Measurements from ENCODE around the gene COL13A1.

Gene COL13A1

GRCh38 chr10:69825604-69826003 is 23.9 kb downstream of the COL13A1 start:
- no peak for DNase-seq

GRCh38 chr10:69826094-69826493 is 24.4 kb downstream of the COL13A1 start:
- no peak for DNase-seq

- DNase-seq: no peak
Observed at GRCh38 chr10:69826789-69827554, 25.3 kb downstream of the COL13A1 start.

GRCh38 chr10:69828144-69828870 is 26.6 kb downstream of the COL13A1 start:
- DNase-seq: peak; percentile 30

GRCh38 chr10:69829775-69830174 is 28.1 kb downstream of the COL13A1 start:
- DNase-seq: no peak

- DNase-seq: no peak
Observed at GRCh38 chr10:69831231-69831855, 29.6 kb downstream of the COL13A1 start.

GRCh38 chr10:69835233-69835632 is 33.5 kb downstream of the COL13A1 start:
- no peak for DNase-seq

- no peak for DNase-seq
Observed at GRCh38 chr10:69835875-69836730, 34.4 kb downstream of the COL13A1 start.

- DNase-seq: no peak
Observed at GRCh38 chr10:69836731-69837030, 35.0 kb downstream of the COL13A1 start.

- no peak for DNase-seq
Observed at GRCh38 chr10:69837261-69837660, 35.6 kb downstream of the COL13A1 start.

- no peak for DNase-seq
Observed at GRCh38 chr10:69838418-69838817, 36.7 kb downstream of the COL13A1 start.

GRCh38 chr10:69838853-69839252 is 37.1 kb downstream of the COL13A1 start:
- DNase-seq: no peak

GRCh38 chr10:69839696-69840345 is 38.1 kb downstream of the COL13A1 start:
- DNase-seq: no peak

GRCh38 chr10:69840773-69841172 is 39.1 kb downstream of the COL13A1 start:
- no peak for DNase-seq

- no peak for DNase-seq
Observed at GRCh38 chr10:69842020-69842419, 40.3 kb downstream of the COL13A1 start.

GRCh38 chr10:69842882-69843281 is 41.2 kb downstream of the COL13A1 start:
- DNase-seq: no peak

- no peak for DNase-seq
Observed at GRCh38 chr10:69843923-69844322, 42.2 kb downstream of the COL13A1 start.

GRCh38 chr10:69844698-69845097 is 43.0 kb downstream of the COL13A1 start:
- DNase-seq: peak; percentile 5

GRCh38 chr10:69845574-69846292 is 44.0 kb downstream of the COL13A1 start:
- DNase-seq: no peak

- DNase-seq: no peak
Observed at GRCh38 chr10:69846293-69846921, 44.7 kb downstream of the COL13A1 start.

GRCh38 chr10:69847458-69847857 is 45.8 kb downstream of the COL13A1 start:
- DNase-seq: no peak

Measured in NCI-H345 (cell line).